GM18861 (cell line): Measurements from ENCODE around the gene EHHADH.
"Not testable (repeated sequence)": the region's sequence is repeated elsewhere in the genome, so short reads cannot be mapped to it uniquely, and the experiment has no call there.

ENCODE experiments used
- ATAC-seq: cut with Tn5 transposase; IDR thresholded peaks from one replicate; pipeline ENCODE4 v1.9.1; 2021; ENCODE audit not compliant: unreplicated experiment

The EHHADH gene

DNA sequence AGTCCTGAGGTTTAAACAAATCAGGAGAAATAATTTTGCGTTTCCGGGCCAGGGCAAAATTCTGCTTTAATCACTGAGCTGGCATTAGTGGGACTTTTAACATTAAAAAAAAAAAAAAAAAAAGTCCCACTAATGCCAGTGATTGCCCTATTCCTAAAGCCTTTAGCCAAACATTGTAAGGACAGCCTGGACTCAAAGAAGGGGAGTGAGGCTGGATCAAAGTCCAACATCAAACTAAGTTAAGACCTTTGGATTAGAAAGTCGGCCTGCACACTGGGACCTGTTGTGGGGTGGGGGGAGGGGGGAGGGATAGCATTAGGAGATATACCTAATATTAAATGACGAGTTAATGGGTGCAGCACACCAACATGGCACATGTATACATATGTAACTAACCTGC, 716 bp downstream of the EHHADH start:
- not testable (repeated sequence) for ATAC-seq

GRCh38 chr3:185251272-185251671, 2.6 kb downstream of the EHHADH start:
- no peak for ATAC-seq

GRCh38 chr3:185250653-185251052, 3.2 kb downstream of the EHHADH start:
- ATAC-seq: no peak

DNA sequence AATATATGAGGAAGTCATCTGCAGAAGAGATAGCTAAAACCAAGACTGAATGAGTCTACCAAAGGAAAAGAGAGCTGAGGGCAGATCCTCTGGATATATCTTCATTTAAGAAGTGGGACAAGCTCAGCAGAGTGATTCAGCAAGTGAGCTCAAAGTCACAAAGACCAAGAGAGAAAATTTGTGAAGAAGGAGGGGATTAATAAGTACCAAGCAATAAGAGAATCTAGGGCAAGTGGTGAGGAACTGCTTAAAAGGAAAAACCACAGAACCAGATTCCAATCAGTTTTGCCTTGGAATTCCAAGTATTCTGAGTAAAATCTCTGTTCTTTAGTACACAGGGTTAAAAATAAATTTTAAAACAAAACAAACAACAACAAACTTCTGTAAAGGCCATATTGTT, 3.6 kb downstream of the EHHADH start:
- no peak for ATAC-seq

DNA sequence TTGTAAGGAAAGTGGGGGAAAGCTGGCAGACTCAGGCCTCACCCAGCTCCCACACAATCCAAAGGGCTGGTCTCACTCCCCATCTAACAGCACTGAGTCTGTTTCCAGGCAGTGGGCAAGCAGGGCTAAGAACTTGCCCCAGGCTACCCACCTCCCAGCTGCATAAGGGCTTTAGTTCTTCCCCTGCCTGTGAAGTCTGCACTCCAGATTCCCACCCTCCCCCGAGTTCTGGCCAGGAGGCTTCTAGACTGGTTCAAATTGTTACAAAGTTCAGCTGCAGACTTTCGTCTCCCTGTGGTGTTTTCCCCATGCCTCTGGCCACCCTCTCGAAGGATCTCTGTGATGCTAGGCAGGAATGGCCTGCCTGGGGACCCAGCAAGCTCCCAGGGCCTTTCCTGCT, 11.2 kb downstream of the EHHADH start:
- no peak for ATAC-seq

- no peak for ATAC-seq
Measured at GRCh38 chr3:185236969-185237368, 16.9 kb downstream of the EHHADH start.

DNA sequence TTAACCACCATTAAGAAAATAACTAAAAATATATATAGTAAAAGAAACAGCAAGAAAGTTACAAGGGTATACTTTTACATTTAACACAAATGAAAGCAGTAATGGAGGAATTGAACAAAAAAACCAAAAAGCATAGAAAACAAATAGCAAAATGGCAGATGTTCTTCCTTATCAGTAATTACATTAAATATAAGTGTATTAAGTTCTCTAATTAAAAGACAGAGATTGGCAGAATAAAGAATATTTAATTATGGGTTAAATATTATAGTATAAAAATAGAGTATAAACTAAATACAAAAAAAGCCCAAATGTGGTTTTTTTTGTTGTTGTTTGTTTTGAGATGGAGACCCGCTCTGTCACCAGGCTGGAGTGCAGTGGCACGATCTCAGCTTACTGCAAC, 20.5 kb downstream of the EHHADH start:
- no peak for ATAC-seq

- not testable (repeated sequence) for ATAC-seq
Measured at GRCh38 chr3:185226526-185226925, 27.3 kb downstream of the EHHADH start.

- no peak for ATAC-seq
Measured at GRCh38 chr3:185225523-185225922, 28.3 kb downstream of the EHHADH start.

DNA sequence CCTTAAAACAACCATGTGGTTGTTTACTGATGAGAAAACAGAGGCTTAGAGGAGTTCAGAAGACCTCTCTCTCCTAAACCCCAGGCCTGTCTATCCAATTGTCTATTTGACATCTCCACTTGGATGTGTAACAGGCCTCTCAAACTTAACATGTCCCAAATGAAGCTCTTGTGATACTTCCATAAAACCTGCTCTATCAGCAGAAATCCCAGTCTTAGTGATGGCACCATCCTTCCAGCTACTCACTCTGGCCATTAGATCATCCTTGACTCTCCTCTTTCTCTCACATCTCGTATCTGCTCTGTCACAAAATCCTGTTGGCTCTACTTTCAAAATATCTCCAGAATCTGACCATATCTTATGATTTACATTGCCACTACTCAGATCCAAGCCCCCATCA, 28.8 kb downstream of the EHHADH start:
- ATAC-seq: no peak

DNA sequence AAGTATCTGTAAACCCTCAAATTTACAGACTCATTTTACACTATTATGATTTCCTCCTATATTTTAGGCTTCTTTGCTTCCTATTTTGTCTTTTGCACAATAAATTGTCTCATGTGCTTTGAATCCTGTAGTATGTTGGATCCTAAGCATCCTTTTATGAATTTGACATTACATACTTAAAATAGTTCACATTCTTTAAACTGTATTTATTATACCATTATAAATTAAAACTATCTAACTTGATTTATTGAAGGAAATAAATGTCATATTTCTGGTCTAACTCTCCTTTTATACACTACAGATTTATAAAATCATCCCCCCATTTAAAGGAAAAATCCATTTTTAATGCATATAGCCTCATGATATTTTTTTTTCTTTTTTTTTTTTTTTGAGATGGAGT, 32.6 kb downstream of the EHHADH start:
- ATAC-seq: no peak

DNA sequence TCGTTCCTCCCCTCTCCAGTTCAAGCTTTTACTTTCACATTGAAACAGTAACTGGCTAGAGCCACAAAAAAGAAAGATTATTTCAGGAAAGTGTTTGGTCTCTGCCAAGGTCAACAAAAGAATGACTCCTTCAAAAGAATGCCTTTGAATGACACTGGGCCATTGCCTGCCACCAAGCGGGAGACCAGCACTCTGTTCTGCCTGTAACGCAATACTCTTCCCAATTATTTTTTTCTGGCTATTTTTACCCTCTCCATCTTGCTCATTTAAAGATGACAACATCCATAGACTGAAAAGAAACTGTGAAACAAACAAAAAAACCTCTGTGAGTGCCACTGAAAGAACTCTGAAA, 37.3 kb downstream of the EHHADH start:
- no peak for ATAC-seq

GRCh38 chr3:185215873-185216606, 37.8 kb downstream of the EHHADH start:
- ATAC-seq: no peak

DNA sequence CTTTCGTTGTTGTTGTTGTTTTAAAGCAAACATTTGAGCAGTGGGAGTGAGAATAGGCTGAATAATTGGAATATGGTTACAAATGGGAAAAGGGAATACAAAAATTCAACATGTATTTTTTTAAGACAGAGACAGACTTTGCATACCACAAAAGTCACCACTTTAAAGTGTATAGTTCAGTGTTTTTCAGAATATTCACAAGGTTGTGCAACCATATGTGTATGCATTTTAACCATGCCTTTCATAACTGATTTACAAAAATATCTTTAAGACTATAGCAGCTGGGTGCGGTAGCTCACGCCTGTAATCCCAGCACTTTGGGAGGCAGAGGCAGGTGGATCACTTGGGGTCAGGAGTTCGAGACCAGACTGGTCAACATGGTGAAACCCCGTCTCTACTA, 41.3 kb downstream of the EHHADH start:
- ATAC-seq: no peak

DNA sequence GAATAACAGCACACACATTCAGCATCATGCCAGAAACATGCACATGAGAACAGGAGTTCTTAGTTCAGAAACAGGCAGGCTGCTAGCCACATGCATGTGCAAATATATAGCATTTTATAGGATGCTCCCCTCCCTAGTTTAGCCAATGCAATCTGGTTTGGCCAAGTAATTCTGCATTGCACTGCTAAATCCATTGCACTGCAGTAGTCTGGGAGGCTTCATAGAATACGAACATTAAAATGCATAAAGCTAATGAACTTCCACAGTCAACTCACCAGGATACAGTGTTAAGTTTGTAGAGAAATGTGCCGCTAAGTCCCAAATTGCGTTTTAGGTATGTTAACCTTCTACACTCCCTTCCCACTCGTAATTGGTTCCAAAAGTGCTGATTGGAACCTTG, 41.8 kb downstream of the EHHADH start:
- no peak for ATAC-seq

GRCh38 chr3:185210621-185211142, 43.2 kb downstream of the EHHADH start:
- ATAC-seq: no peak

DNA sequence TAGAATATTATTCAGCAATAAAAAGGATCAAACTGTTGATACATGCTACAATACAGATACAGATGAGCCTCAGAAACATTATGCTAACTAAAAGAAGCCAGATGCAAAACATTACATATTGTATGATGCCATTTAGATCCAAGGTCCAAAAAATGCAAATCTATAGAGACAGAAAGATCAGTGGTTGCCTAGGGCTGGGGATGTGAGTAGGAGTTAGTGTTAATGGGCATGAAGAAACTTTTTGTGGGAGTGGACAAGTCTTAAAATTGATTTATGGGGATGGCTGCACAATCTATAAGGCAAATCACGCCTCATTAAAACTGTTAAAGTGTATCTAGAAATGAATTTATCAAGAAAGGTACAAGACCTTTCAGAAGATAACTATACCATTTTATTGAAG, 45.0 kb downstream of the EHHADH start:
- no peak for ATAC-seq

- peak; percentile 96 for ATAC-seq
Measured at GRCh38 chr3:185207931-185208746, 45.7 kb downstream of the EHHADH start.

DNA sequence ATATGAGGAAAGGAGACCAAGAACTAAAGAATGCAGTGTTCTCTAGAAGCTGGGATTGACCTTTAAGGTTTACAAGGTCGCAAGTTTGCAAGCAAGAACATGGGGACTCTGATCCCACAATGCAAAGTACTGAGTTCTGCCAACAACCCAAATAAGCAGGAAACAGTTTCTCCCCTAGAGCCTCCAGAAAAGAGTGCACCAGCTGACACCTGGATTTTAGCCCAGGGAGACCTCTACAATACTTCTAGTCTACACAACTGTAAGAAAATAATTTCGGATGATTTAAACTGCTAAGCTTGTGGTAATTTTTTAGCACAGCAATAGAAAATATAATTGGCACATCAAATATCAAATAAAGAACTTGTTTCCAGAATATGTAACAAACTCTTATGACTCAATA, 46.4 kb downstream of the EHHADH start:
- ATAC-seq: no peak

GRCh38 chr3:185205865-185206264, 48.0 kb downstream of the EHHADH start:
- ATAC-seq: no peak

DNA sequence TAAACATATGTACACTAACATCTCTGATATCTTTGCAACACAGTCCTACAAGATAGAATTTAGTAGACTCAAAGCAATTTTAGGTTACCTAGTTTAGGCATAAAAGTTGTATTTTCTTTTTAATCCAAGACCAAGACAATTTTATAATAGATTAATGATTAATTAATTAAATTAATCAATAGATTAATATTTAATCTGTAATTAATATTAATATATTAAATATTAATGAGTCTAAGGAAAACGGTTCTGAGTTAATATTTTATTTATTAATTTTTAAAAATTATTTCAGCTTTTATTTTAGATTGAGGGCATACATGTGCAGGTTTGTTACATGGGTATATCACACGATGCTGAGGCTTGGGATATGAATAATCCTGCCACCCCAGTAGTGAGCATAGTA, 49.0 kb downstream of the EHHADH start:
- no peak for ATAC-seq

- no peak for ATAC-seq
Measured at GRCh38 chr3:185200639-185201038, 53.2 kb downstream of the EHHADH start.
